Endodermal cell (in vitro differentiated cells): Measurements from ENCODE around the gene NOS2. TPM values are rescaled to one million over a fixed set of nuclear protein-coding genes. Genes with fewer than 3 reads are reported as not detected.
"Not testable (repeated sequence)": the region's sequence is repeated elsewhere in the genome, so short reads cannot be mapped to it uniquely, and the experiment has no call there.

Experiments
- DNase-seq: peaks from one replicate; pipeline ENCODE4 v3.0.0-alpha.2; 2017
- H3K27ac ChIP-seq: 2 replicates; pipeline ENCODE4 v1.5.1; 2013; ENCODE audit warnings: mild to moderate bottlenecking, low read depth, low read length, moderate library complexity
- H3K27me3 ChIP-seq: 2 replicates; pipeline ENCODE4 v1.6.1; 2013; ENCODE audit warnings: mild to moderate bottlenecking, low read length, moderate library complexity; ENCODE audit not compliant: insufficient read depth, control insufficient read depth, poor library complexity, severe bottlenecking
- H3K36me3 ChIP-seq: 2 replicates; pipeline ENCODE4 v1.7.0; 2013; ENCODE audit warnings: mild to moderate bottlenecking, low read length, moderate library complexity; ENCODE audit not compliant: control insufficient read depth, insufficient read depth
- H3K4me1 ChIP-seq: one replicate; pipeline ENCODE4 v1.7.0; 2013; ENCODE audit warnings: low read length; ENCODE audit not compliant: control insufficient read depth, insufficient read depth
- H3K4me3 ChIP-seq: 2 replicates; pipeline ENCODE4 v1.5.1; 2013; ENCODE audit warnings: mild to moderate bottlenecking, low read length, moderate library complexity
- H3K9ac ChIP-seq: 2 replicates; pipeline ENCODE4 v1.6.1; 2013; ENCODE audit warnings: mild to moderate bottlenecking, low read length, moderate library complexity; ENCODE audit not compliant: poor library complexity, severe bottlenecking; ENCODE audit errors: extremely low read depth
- H3K9me3 ChIP-seq: 2 replicates; pipeline ENCODE4 v1.6.1; 2013; ENCODE audit warnings: mild to moderate bottlenecking, low read length, moderate library complexity; ENCODE audit not compliant: control insufficient read depth
- H3K27ac Mint-ChIP-seq: 2 replicates; pipeline ENCODE4 v1.8.0; 2020; ENCODE audit warnings: mixed read lengths
- H3K27me3 Mint-ChIP-seq: 2 replicates; pipeline ENCODE4 v1.8.0; 2021; ENCODE audit warnings: mild to moderate bottlenecking, mixed read lengths; ENCODE audit not compliant: insufficient read depth
- H3K36me3 Mint-ChIP-seq: 2 replicates; pipeline ENCODE4 v1.8.0; 2020; ENCODE audit warnings: low read depth, mixed read lengths
- H3K4me1 Mint-ChIP-seq: 2 replicates; pipeline ENCODE4 v1.8.0; 2020; ENCODE audit warnings: mixed read lengths
- H3K4me3 Mint-ChIP-seq: 2 replicates; pipeline ENCODE4 v1.8.0; 2020; ENCODE audit warnings: mild to moderate bottlenecking, moderate library complexity, mixed read lengths
- H3K9me3 Mint-ChIP-seq: 2 replicates; pipeline ENCODE4 v1.8.0; 2020; ENCODE audit warnings: mild to moderate bottlenecking, mixed read lengths
- WGBS, 2 experiments: methylation state at CpG; one replicate each; pipeline versions ENCODE4 v1.1.5 to v1.1.7; 2013; ENCODE audit warnings: missing lambda C conversion rate in 2 of 2, mixed read lengths in 1 of 2; ENCODE audit not compliant: insufficient coverage in 1 of 2, insufficient read length in 1 of 2; 5-methylcytosine and 5-hydroxymethylcytosine counted together
- total RNA-seq, 2 donors: library from RNA; stranded (reverse); fragmentation: NEBNext Ultra II Directional in 1 of 2; extraction: Animal tissue kit (Norgen Biotek cat#: 25700) in 1 of 2; gene quantifications; 2 replicates in 1 of 2; 3 replicates in 1 of 2; pipeline ENCODE4 v1.2.1, GENCODE V29; 2021
- TF ChIP-seq, protein P1 (sequence below): fragments of 200-600 bp; sonication (generic); conservative IDR thresholded peaks from 2 replicates; pipeline ENCODE4 v1.5.0; 2021; ENCODE audit warnings: antibody characterized with exemption, mild to moderate bottlenecking

The NOS2 gene
- total RNA-seq, 2 donors from 2014 or later = 0.26 to 0.62 TPM

DNA sequence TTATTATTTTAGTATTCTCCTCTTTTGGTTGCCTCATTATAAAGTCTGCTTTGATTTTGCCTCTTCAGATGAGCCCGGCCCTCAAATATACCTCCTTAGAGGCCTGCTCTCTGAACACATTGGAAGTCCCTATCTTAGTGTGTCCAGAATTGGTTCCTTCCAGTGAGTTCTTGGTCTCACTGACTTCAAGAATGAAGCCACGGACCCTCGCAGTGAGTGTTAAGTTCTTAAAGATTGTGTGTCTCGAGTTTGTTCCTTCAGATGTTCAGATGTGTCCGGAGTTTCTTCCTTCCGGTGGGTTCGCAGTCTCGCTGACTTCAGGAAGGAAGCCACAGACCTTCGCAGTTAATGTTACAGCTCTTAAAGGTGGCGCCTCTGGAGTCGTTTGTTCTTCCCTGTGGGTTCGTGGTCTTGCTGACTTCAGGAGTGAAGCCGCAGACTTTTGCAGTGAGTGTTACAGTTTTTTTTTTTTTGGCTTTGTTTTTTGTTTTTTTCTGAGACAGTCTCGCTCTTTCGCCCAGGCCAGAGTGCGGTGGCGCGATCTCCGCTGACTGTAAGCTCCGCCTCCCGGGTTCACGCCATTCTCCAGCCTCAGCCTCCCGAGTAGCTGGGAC is 45.8 kb upstream of the NOS2 start:
- Mint-ChIP-seq H3K27me3 (peaks cover 4% of the 10 kb centered on the region), H3K36me3 (no peaks in the 10 kb centered on the region), H3K9me3 (peaks cover 11% of the 10 kb centered on the region), H3K27ac (no peak overlapping the region), H3K4me3 (no peak overlapping the region), H3K4me1 (no peaks in the 10 kb centered on the region)
- Histone ChIP-seq H3K9me3 (no peaks in the 10 kb centered on the region), H3K36me3 (no peaks in the 10 kb centered on the region), H3K9ac (no peak overlapping the region), H3K4me1 (no peaks in the 10 kb centered on the region), H3K27me3 (no peaks in the 10 kb centered on the region), H3K27ac (no peak overlapping the region), H3K4me3 (no peak overlapping the region)
- peak; percentile 17 for DNase-seq
- 92 to 97% methylated on average over 23 of the region's 23 CpGs for WGBS, 2 experiments
- TF ChIP-seq, protein P1, sequence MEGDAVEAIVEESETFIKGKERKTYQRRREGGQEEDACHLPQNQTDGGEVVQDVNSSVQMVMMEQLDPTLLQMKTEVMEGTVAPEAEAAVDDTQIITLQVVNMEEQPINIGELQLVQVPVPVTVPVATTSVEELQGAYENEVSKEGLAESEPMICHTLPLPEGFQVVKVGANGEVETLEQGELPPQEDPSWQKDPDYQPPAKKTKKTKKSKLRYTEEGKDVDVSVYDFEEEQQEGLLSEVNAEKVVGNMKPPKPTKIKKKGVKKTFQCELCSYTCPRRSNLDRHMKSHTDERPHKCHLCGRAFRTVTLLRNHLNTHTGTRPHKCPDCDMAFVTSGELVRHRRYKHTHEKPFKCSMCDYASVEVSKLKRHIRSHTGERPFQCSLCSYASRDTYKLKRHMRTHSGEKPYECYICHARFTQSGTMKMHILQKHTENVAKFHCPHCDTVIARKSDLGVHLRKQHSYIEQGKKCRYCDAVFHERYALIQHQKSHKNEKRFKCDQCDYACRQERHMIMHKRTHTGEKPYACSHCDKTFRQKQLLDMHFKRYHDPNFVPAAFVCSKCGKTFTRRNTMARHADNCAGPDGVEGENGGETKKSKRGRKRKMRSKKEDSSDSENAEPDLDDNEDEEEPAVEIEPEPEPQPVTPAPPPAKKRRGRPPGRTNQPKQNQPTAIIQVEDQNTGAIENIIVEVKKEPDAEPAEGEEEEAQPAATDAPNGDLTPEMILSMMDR = no peak

DNA sequence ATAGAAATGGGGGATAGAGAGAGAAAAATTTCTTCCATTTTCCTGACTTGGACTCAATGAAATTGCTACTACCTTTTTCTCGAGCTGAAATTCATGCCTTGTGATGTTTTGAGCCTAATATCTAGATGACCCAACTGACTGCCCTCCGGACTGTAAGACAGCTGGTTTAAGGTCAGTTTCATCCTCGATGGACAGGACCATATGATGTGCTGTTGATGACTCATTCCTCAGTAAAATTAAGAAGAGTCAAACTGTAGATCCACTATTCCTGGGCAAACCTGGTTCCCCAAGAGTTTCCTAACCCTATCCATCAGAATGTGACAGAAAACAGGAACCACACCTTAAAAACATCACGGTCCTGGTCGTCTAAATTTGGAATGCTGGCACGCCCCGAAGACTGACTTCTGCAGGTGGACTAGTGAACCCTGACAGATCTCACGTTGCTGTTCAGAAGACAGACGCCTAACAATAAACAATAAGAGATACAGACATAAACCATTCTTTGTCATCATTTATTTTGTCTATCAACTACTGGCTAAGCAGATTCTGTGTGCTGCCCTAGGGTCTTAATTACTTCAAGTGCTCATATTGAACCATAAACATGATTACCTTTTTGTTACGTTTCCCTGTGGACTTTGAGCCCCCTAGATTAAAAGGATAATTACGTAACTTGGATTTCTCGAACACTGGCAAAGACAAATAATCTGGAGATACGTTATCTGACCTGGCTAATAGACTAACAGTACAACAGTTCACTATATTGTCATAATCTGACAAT is 45.1 kb upstream of the NOS2 start:
- Histone ChIP-seq H3K36me3 (no peaks in the 10 kb centered on the region), H3K27ac (no peak overlapping the region), H3K4me3 (no peak overlapping the region), H3K9ac (no peak overlapping the region), H3K9me3 (no peaks in the 10 kb centered on the region), H3K4me1 (no peaks in the 10 kb centered on the region), H3K27me3 (no peaks in the 10 kb centered on the region)
- H3K4me3 Mint-ChIP-seq = no peak overlapping the region
- peaks cover 4% of the 10 kb centered on the region for H3K27me3 Mint-ChIP-seq
- H3K27ac Mint-ChIP-seq = no peak overlapping the region
- WGBS, 2 experiments = 85 to 86% methylated on average over 12 to 13 of the region's 13 CpGs
- peak; percentile 16 for DNase-seq
- TF ChIP-seq, protein P1 = no peak
- peaks cover 11% of the 10 kb centered on the region for H3K9me3 Mint-ChIP-seq
- no peaks in the 10 kb centered on the region for H3K4me1 Mint-ChIP-seq
- H3K36me3 Mint-ChIP-seq = no peaks in the 10 kb centered on the region

DNA sequence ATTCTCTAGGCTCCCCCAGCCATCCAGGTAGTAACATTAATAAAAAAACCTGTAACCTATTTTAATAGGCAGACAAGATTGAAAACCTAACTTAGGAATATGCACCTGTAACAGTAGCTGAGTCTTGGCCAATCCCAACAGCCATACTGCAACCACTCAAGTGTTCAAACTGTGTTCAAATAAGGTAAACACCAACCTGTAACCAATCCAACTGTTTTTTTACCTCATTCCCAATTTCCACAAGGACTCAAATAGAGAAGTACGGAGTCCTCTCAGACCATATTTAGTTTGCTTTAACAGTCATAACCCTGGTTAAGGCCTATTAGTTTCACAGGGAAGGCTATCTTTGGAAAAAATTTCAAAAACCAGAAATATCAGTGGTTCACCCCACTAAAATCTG is 40.4 kb upstream of the NOS2 start:
- Histone ChIP-seq H3K27me3 (no peaks in the 10 kb centered on the region), H3K9ac (no peak overlapping the region), H3K4me3 (no peak overlapping the region), H3K9me3 (no peaks in the 10 kb centered on the region), H3K27ac (no peak overlapping the region), H3K4me1 (no peaks in the 10 kb centered on the region), H3K36me3 (no peaks in the 10 kb centered on the region)
- 93 to 100% methylated on average over 1 of the region's 1 CpG for WGBS, 2 experiments
- Mint-ChIP-seq H3K4me1 (no peaks in the 10 kb centered on the region), H3K36me3 (no peaks in the 10 kb centered on the region), H3K27me3 (no peaks in the 10 kb centered on the region), H3K27ac (no peak overlapping the region), H3K4me3 (no peak overlapping the region), H3K9me3 (no peaks in the 10 kb centered on the region)
- no peak for DNase-seq
- TF ChIP-seq, protein P1 = no peak

DNA sequence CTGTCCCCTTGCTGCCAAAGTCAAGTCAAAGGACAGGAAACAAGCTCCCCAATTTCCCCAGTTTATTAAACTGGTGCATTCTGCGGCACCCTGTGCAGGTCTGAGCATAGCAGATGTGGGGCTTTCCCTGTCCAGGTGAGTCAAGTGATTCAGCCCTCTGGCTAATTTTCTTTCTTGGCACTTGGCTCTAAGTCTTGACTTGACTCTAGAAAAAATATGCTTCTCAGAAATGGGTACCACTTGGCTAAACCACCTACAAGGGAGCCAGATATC is 40.0 kb upstream of the NOS2 start:
- H3K9me3 Mint-ChIP-seq, H3K27ac Mint-ChIP-seq, H3K36me3 Mint-ChIP-seq, H3K9me3 ChIP-seq, H3K27me3 Mint-ChIP-seq, H3K27ac ChIP-seq, H3K4me1 Mint-ChIP-seq, H3K4me3 Mint-ChIP-seq, DNase-seq, H3K4me3 ChIP-seq, H3K27me3 ChIP-seq, H3K9ac ChIP-seq, H3K36me3 ChIP-seq, H3K4me1 ChIP-seq: not testable (repeated sequence)
- no CpG with 5 or more reads among the region's 1 CpG for WGBS, 2 experiments

DNA sequence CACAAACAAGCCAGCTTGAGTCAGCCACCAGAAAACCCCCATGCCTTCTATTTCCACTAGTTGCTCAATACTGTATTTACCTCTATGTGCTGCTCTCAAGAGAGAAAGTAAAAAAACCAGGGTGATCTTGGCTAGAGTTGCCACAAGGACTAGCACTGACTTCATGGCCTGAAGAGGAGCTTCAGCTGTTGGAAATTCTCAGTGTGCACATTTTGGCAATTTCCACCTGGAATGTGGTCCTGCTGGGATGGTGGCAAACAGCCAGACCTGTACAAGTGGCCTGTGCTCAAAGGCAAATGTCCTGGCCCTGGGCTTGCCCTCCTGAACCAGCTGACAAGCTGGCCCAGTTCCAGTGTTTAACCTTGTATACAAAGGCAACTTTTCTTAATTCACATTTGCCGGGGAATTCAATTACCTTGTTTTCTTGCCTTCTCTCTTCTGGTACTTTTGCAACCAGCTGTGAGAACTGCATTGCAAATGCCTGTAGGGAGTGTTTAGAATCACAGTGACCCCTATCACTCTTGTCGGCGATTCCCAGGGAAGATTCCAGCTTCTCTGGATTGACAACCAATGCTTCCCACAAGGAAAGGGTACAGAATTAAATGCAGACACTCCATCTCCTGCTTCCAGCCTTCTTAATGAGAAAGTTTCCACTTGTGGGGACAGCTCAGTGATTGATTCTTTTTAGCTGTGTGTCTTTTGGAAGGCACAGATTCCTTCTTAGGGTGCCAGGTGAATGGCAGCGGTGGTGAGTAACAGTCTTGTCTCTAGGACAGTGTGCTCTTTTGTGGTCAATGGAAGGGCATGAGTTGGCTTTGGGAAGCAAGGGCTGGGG is 39.5 kb upstream of the NOS2 start:
- H3K27ac ChIP-seq, H3K27me3 Mint-ChIP-seq, H3K4me1 ChIP-seq, H3K4me3 Mint-ChIP-seq, H3K27me3 ChIP-seq, H3K4me3 ChIP-seq, H3K36me3 ChIP-seq, H3K9me3 ChIP-seq, H3K4me1 Mint-ChIP-seq, DNase-seq, H3K9ac ChIP-seq, H3K9me3 Mint-ChIP-seq, H3K36me3 Mint-ChIP-seq, H3K27ac Mint-ChIP-seq: not testable (repeated sequence)
- WGBS, 2 experiments = 86% methylated on average over 1 of the region's 4 CpGs; no CpG with 5 or more reads in 1 of the 2 experiments
